GM18870 (cell line): Measurements from ENCODE around the gene DCDC1.

ENCODE experiments used
- ATAC-seq: cut with Tn5 transposase; IDR thresholded peaks from one replicate; pipeline ENCODE4 v1.9.1; 2021; ENCODE audit warnings: moderate library complexity; ENCODE audit not compliant: unreplicated experiment

The DCDC1 gene

GRCh38 chr11:30861531-30861930 lies 508.0 kb downstream of the DCDC1 start:
- no peak for ATAC-seq

- no peak for ATAC-seq
Measured at GRCh38 chr11:30861064-30861463, 508.5 kb downstream of the DCDC1 start.

GRCh38 chr11:30860146-30860545 lies 509.4 kb downstream of the DCDC1 start:
- no peak for ATAC-seq

GRCh38 chr11:30859669-30860068 lies 509.9 kb downstream of the DCDC1 start:
- no peak for ATAC-seq

GRCh38 chr11:30855383-30856006 lies 514.0 kb downstream of the DCDC1 start:
- ATAC-seq: no peak

DNA sequence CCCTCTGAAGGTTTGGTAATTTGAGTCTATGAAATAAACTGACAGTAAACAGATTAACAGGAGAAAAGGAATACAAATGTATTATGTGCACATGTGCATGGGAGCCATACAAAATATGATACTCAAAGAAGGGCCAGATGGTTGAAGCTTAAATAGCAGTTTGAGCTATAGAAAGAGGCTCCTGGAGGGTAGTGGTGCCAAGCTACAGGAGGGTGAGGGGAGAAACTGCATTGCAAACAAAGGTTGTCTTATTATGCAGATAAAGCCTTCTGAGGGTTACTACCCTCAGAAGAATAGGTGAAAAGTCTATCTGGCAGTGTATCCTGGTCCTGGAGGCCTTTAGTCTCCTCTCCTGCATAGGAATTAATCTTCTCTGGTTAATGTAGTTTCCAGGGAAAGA lies 516.1 kb downstream of the DCDC1 start:
- ATAC-seq: no peak

DNA sequence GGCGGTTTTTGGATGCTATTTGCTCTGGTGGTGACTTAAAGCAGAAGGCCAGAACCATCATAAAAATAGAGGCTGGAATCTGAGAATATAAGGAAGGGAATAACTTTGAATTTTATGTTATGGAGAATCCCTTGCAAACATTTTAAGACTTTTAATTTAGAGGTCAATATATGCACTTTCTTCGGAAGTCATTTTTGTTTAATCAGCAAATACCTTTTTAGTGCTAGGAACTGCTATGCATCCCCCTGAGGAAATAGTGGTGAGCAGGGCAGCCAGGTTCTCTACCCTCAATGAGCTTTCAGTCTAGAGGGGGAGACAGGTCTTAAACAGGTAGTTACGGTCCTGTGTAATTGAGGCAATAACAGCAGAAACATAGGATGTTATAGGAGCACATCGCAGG lies 516.9 kb downstream of the DCDC1 start:
- no peak for ATAC-seq

- no peak for ATAC-seq
Measured at GRCh38 chr11:30852091-30852490, 517.4 kb downstream of the DCDC1 start.

- ATAC-seq: no peak
Measured at GRCh38 chr11:30837252-30837651, 532.3 kb downstream of the DCDC1 start.

GRCh38 chr11:30832831-30833230 lies 536.7 kb downstream of the DCDC1 start:
- ATAC-seq: no peak

DNA sequence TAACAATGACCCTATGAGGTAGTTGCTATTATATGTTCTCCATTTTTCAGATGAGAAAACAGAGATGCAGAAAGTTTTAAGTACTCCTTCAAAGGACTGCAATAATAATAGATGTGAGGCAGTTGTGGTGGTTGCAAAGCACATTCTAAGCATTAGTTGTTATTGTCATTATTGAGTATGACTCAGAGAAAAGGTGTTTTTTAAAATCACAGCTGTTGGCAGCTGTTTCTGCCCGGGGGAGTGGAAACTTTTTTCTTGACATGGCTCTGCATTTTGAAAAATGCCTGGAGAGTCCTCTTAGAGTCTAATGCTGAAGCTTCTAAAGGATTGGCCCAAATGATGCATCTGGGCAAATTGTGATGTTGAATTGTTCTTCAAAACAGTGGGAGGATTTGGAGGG lies 538.9 kb downstream of the DCDC1 start:
- no peak for ATAC-seq

DNA sequence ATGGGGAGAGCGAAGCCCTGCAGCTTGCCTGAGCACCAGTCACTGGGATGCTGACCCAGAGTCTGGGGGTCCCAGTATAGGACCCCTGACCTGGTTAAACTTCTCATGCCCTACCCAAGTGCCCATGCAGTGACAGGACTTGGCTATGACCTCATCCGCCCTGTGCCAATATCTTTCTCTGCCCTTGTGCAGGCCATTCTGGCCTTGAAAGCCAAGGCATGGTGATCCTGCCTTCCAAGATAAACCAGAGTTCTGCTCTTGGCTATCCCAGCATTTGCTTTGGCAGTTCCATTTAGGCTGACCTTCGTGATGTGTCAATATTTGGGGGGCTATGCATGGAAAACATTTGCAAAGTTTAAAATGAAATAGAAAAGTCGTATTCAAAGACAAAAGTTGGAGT lies 542.6 kb downstream of the DCDC1 start:
- no peak for ATAC-seq

DNA sequence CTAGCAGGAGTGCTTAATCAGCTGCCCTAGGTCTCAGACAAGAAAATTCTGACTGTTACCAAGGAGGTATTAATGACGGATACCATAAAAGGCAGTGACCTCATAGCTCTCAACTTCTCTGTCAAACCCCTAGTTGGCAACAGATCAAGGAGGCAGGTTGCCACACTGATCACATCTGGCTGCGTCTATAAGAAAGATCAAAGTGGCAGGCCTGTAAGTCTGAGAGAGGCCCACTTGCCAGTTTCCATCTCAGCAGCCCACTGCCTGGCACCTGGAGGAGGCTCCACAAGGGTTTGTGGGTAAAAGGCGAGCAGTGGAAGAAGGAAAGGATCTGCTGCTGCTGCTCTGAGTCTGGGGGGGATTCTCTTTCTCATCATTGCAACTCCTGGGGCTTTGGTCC lies 543.8 kb downstream of the DCDC1 start:
- ATAC-seq: no peak

DNA sequence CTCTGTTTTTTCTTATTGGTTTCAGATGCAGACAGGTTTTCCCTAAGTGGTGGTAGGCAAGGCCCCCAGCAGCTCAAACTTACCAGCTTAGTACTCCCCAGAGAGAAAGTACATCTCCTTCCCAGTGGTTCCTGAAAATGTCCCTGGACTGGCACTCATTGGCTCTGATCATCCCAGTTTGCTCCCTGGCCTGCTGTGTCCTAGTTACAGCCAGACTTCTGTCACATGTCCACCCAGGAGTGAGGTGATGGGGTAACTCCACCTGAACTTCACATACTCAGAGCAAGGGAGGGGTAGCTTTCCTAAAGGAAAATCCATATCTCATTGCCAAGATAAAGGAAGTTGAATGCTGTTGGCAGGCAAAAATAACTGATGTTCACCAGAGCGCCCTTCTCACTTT lies 546.4 kb downstream of the DCDC1 start:
- ATAC-seq: no peak

GRCh38 chr11:30821438-30821965 lies 548.0 kb downstream of the DCDC1 start:
- ATAC-seq: no peak

- ATAC-seq: no peak
Measured at GRCh38 chr11:30818721-30819120, 550.8 kb downstream of the DCDC1 start.

GRCh38 chr11:30816959-30817880 lies 552.3 kb downstream of the DCDC1 start:
- no peak for ATAC-seq

DNA sequence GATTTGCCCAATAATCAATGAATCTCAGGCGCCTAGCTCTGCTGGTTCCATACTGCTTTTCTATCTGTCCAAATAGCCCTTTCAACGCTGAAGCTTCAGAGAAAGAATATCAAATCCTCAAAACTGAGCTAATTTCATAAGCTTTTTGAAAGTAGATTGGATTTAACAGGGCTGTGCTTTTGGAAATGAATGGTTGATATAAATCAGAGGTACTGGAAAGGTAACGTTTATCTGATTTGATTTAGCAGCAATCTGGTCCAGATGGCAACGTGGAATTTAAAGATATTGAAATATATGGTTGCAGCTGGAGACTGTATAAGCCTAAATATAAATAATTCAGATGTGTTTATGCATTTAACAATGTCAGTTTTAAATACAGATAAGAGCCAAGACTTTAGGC lies 553.9 kb downstream of the DCDC1 start:
- no peak for ATAC-seq

GRCh38 chr11:30814737-30815136 lies 554.8 kb downstream of the DCDC1 start:
- no peak for ATAC-seq
